UCSD-AML1 (cell line): ENCODE data around the gene PPY.
"Not testable (repeated sequence)": the region's sequence is repeated elsewhere in the genome, so short reads cannot be mapped to it uniquely, and the experiment has no call there.

ENCODE experiments used
- DNase-seq: peaks from one replicate; lab custom pipeline; 2025; ENCODE audit not compliant: unreplicated experiment; lab: John Stamatoyannopoulos, UW

PPY gene

GRCh38 chr17:43942051-43942685, at the start of gene PPY:
Gene PPY (minus strand): TSS chr17:43942476. CDS start chr17:43941654, 822 bp downstream.
- DNase-seq: no peak

- no peak for DNase-seq
Measured at GRCh38 chr17:43988301-43988700, 46.0 kb upstream of the PPY start.

GRCh38 chr17:43987131-43988021, 45.1 kb upstream of the PPY start:
- no peak for DNase-seq

GRCh38 chr17:43986225-43986981, 44.1 kb upstream of the PPY start:
- DNase-seq: no peak

GRCh38 chr17:43984521-43984920, 42.2 kb upstream of the PPY start:
- no peak for DNase-seq

- DNase-seq: no peak
Measured at GRCh38 chr17:43983515-43984411, 41.5 kb upstream of the PPY start.

- DNase-seq: no peak
Measured at GRCh38 chr17:43983196-43983514, 40.9 kb upstream of the PPY start.

- no peak for DNase-seq
Measured at GRCh38 chr17:43982171-43982570, 39.9 kb upstream of the PPY start.

GRCh38 chr17:43979671-43980070, 37.4 kb upstream of the PPY start:
- no peak for DNase-seq

GRCh38 chr17:43979011-43979410, 36.7 kb upstream of the PPY start:
- no peak for DNase-seq

- no peak for DNase-seq
Measured at GRCh38 chr17:43978078-43978477, 35.8 kb upstream of the PPY start.

GRCh38 chr17:43976963-43977837, 34.9 kb upstream of the PPY start:
- no peak for DNase-seq

GRCh38 chr17:43975898-43976297, 33.6 kb upstream of the PPY start:
- no peak for DNase-seq

GRCh38 chr17:43974382-43975266, 32.3 kb upstream of the PPY start:
- DNase-seq: no peak

- DNase-seq: not testable (repeated sequence)
Measured at GRCh38 chr17:43972444-43973212, 30.4 kb upstream of the PPY start.

GRCh38 chr17:43971436-43971835, 29.2 kb upstream of the PPY start:
- DNase-seq: not testable (repeated sequence)

- DNase-seq: no peak
Measured at GRCh38 chr17:43970366-43970765, 28.1 kb upstream of the PPY start.

GRCh38 chr17:43967251-43967875, 25.1 kb upstream of the PPY start:
- no peak for DNase-seq
